T47D (cell line): ENCODE measurements around the gene CYTH3.
"Not testable (repeated sequence)": the region's sequence is repeated elsewhere in the genome, so short reads cannot be mapped to it uniquely, and the experiment has no call there.

Experiments used
- DNase-seq, 2 experiments: peaks; one replicate each; pipeline versions ENCODE4 v3.0.0 to v3.0.0-alpha.2; 2011 to 2012; ENCODE audit warnings: low read depth in 1 of 2, low spot score in 1 of 2
- JUND ChIP-seq: IDR thresholded peaks from 2 replicates; pipeline ENCODE4 v1.6.1; 2012; ENCODE audit warnings: low read depth
- in situ Hi-C: cut with HindIII; loops from 2 replicates; pipeline ENCODE4 v1.10.0; 2016; ENCODE audit warnings: low sequenced_read_pairs, low pct_unique_long_range_greater_than_20kb

Gene CYTH3

GRCh38 chr7:6272481-6273323, at the start of gene CYTH3:
Gene CYTH3, minus strand, starts transcription at chr7:6272624. Its CDS starts 117 bp downstream, at chr7:6272507.
- in situ Hi-C loops = no loop called here
- peak; percentile 92 to 98 for DNase-seq
- no peak for TF ChIP-seq JUND

GRCh38 chr7:6320791-6321190, 48.4 kb upstream of the CYTH3 start:
- in situ Hi-C loops = no loop called here
- DNase-seq = no peak
- no peak for TF ChIP-seq JUND

GRCh38 chr7:6317797-6318438, 45.5 kb upstream of the CYTH3 start:
- no peak for TF ChIP-seq JUND
- no peak for DNase-seq
- in situ Hi-C loops = no loop called here

GRCh38 chr7:6316226-6316625, 43.8 kb upstream of the CYTH3 start:
- TF ChIP-seq JUND = no peak
- in situ Hi-C loops = no loop called here
- no peak for DNase-seq

- no peak for TF ChIP-seq JUND
- in situ Hi-C loops = no loop called here
Measured at GRCh38 chr7:6315746-6316145, 43.3 kb upstream of the CYTH3 start.

GRCh38 chr7:6310271-6310993, 38.0 kb upstream of the CYTH3 start:
- no peak for DNase-seq

More at GRCh38 chr7:6315746-6316145, 43.3 kb upstream of the CYTH3 start:
- DNase-seq = no peak

GRCh38 chr7:6307762-6308161, 35.3 kb upstream of the CYTH3 start:
- DNase-seq = no peak
- TF ChIP-seq JUND = no peak
- in situ Hi-C loops = no loop called here

More at GRCh38 chr7:6310271-6310993, 38.0 kb upstream of the CYTH3 start:
- in situ Hi-C loops = no loop called here
- no peak for TF ChIP-seq JUND

- peak; percentile 77; the same call in 1 of the 2 replicates for TF ChIP-seq JUND
- DNase-seq = peak; percentile 41 to 66
- in situ Hi-C loops = no loop called here
Measured at GRCh38 chr7:6306471-6306870, 34.0 kb upstream of the CYTH3 start.

- in situ Hi-C loops = no loop called here
- peak in 1 of 2 experiments; percentile 46 for DNase-seq
- no peak; the same call in 1 of the 2 replicates for TF ChIP-seq JUND
Measured at GRCh38 chr7:6305330-6305729, 32.9 kb upstream of the CYTH3 start.

GRCh38 chr7:6301446-6301845, 29.0 kb upstream of the CYTH3 start:
- DNase-seq, in situ Hi-C loops: not testable (repeated sequence)

GRCh38 chr7:6299774-6300173, 27.4 kb upstream of the CYTH3 start:
- no peak for TF ChIP-seq JUND
- no peak for DNase-seq
- in situ Hi-C loops = no loop called here

GRCh38 chr7:6294839-6295238, 22.4 kb upstream of the CYTH3 start:
- in situ Hi-C loops = no loop called here
- no peak for DNase-seq
- no peak for TF ChIP-seq JUND

GRCh38 chr7:6293202-6293601, 20.8 kb upstream of the CYTH3 start:
- TF ChIP-seq JUND = no peak
- in situ Hi-C loops = no loop called here
- DNase-seq = no peak

GRCh38 chr7:6291941-6292340, 19.5 kb upstream of the CYTH3 start:
- in situ Hi-C loops, DNase-seq: not testable (repeated sequence)
